NB4 (cell line): Measurements from ENCODE around the gene CADM2.

Source experiments
- DNase-seq: peaks from one replicate; pipeline ENCODE4 v3.0.0; 2010; ENCODE audit warnings: low read depth
- H3K4me3 ChIP-seq: one replicate; pipeline ENCODE4 v1.5.1; 2011; ENCODE audit warnings: mild to moderate bottlenecking, low read depth, low read length, moderate library complexity
- CTCF ChIP-seq: IDR thresholded peaks from one replicate; pipeline ENCODE4 v1.5.1; 2012; ENCODE audit warnings: low read depth, low read length
- MAX ChIP-seq: IDR thresholded peaks from 2 replicates; pipeline ENCODE4 v1.6.1; 2011; ENCODE audit warnings: low read depth, low read length
- MYC ChIP-seq: IDR thresholded peaks from 2 replicates; pipeline ENCODE4 v1.6.1; 2011; ENCODE audit warnings: low read depth, low read length
- POLR2A ChIP-seq: IDR thresholded peaks from 2 replicates; pipeline ENCODE4 v1.6.1; 2011; ENCODE audit warnings: mild to moderate bottlenecking; ENCODE audit not compliant: insufficient read length; ENCODE audit errors: extremely low read depth

CADM2 gene

GRCh38 chr3:84985795-84986194, 27.0 kb downstream of the CADM2 start:
- no peak overlapping the region for H3K4me3 ChIP-seq
- TF ChIP-seq CTCF: no peak
- TF ChIP-seq MAX: no peak
- no peak for TF ChIP-seq POLR2A
- TF ChIP-seq MYC: no peak
- DNase-seq: no peak

GRCh38 chr3:84987706-84988504, 29.1 kb downstream of the CADM2 start:
- TF ChIP-seq POLR2A (no peak), CTCF (no peak), MAX (no peak), MYC (no peak)
- DNase-seq: no peak
- H3K4me3 ChIP-seq: no peak overlapping the region

- TF ChIP-seq MAX: no peak
- H3K4me3 ChIP-seq: no peak overlapping the region
- DNase-seq: no peak
Observed at GRCh38 chr3:84989102-84989501, 30.3 kb downstream of the CADM2 start.

GRCh38 chr3:84991422-84991900, 32.7 kb downstream of the CADM2 start:
- no peak for TF ChIP-seq CTCF
- TF ChIP-seq MAX: no peak
- TF ChIP-seq MYC: no peak
- no peak for TF ChIP-seq POLR2A
- no peak overlapping the region for H3K4me3 ChIP-seq
- DNase-seq: no peak

GRCh38 chr3:84993956-84994355, 35.2 kb downstream of the CADM2 start:
- TF ChIP-seq MYC: no peak
- TF ChIP-seq MAX: no peak
- TF ChIP-seq CTCF: no peak
- no peak for TF ChIP-seq POLR2A
- DNase-seq: no peak
- H3K4me3 ChIP-seq: no peak overlapping the region

GRCh38 chr3:84998545-84998944, 39.8 kb downstream of the CADM2 start:
- DNase-seq: no peak
- TF ChIP-seq CTCF (no peak), MAX (no peak), MYC (no peak), POLR2A (no peak)

More at GRCh38 chr3:84998545-84998944, 39.8 kb downstream of the CADM2 start:
- H3K4me3 ChIP-seq: no peak overlapping the region
